Hepatocyte (in vitro differentiated cells): ENCODE results near the gene PRPF6. TPM values are rescaled to one million over a fixed set of nuclear protein-coding genes. Genes with fewer than 3 reads are reported as not detected.

ENCODE experiments used
- DNase-seq: peaks from one replicate; pipeline ENCODE4 v3.0.0-alpha.2; 2016; ENCODE audit warnings: low spot score
- H2AFZ ChIP-seq: fragments of 200-600 bp; sonication (generic); 2 replicates; pipeline ENCODE4 v1.6.0; 2016; ENCODE audit warnings: antibody characterized with exemption, mild to moderate bottlenecking
- H3K27ac ChIP-seq: fragments of 200-600 bp; sonication (generic); 2 replicates; pipeline ENCODE4 v1.5.1; 2016; ENCODE audit warnings: mild to moderate bottlenecking
- H3K27me3 ChIP-seq: fragments of 200-600 bp; sonication (generic); 2 replicates; pipeline ENCODE4 v1.6.1; 2016
- H3K36me3 ChIP-seq: fragments of 200-600 bp; sonication (generic); replicated peaks from 2 replicates; pipeline ENCODE4 v1.5.1; 2016; ENCODE audit warnings: low read depth; ENCODE audit not compliant: insufficient read depth
- H3K4me1 ChIP-seq: fragments of 200-600 bp; sonication (generic); 2 replicates; pipeline ENCODE4 v1.5.1; 2016; ENCODE audit warnings: mild to moderate bottlenecking, moderate library complexity; ENCODE audit not compliant: insufficient read depth
- H3K4me2 ChIP-seq: fragments of 200-600 bp; sonication (generic); 2 replicates; pipeline ENCODE4 v1.6.0; 2016
- H3K4me3 ChIP-seq: fragments of 200-600 bp; sonication (generic); 2 replicates; pipeline ENCODE4 v1.5.1; 2016; ENCODE audit warnings: mild to moderate bottlenecking
- H3K79me2 ChIP-seq: fragments of 200-600 bp; sonication (generic); 2 replicates; pipeline ENCODE4 v1.6.0; 2017; ENCODE audit warnings: mild to moderate bottlenecking
- H3K9me2 ChIP-seq: fragments of 200-600 bp; sonication (generic); replicated peaks from 2 replicates; pipeline ENCODE4 v1.6.0; 2017; ENCODE audit warnings: mild to moderate bottlenecking; ENCODE audit not compliant: insufficient read depth
- H3K9me3 ChIP-seq: fragments of 200-600 bp; sonication (generic); 2 replicates; pipeline ENCODE4 v1.5.1; 2016; ENCODE audit warnings: low read depth, mild to moderate bottlenecking
- H4K20me1 ChIP-seq: fragments of 200-600 bp; sonication (generic); 2 replicates; pipeline ENCODE4 v1.6.0; 2016; ENCODE audit warnings: mild to moderate bottlenecking; ENCODE audit not compliant: insufficient read depth, poor library complexity, severe bottlenecking
- EZH2 ChIP-seq: fragments of 200-600 bp; sonication (generic); IDR thresholded peaks from 2 replicates; pipeline ENCODE4 v1.6.1; 2016; ENCODE audit warnings: antibody characterized with exemption, mild to moderate bottlenecking, borderline replicate concordance
- EZH2phosphoT487 ChIP-seq: fragments of 200-600 bp; sonication (generic); IDR thresholded peaks from one replicate; pipeline ENCODE4 v1.6.1; 2018; ENCODE audit warnings: antibody characterized with exemption, mild to moderate bottlenecking, low read depth, moderate library complexity; ENCODE audit not compliant: unreplicated experiment, severe bottlenecking
- WGBS: methylation state at CpG from one replicate; pipeline ENCODE4 v1.1.6; 2016; ENCODE audit warnings: low lambda C conversion rate; ENCODE audit errors: missing lambda C conversion rate; 5-methylcytosine and 5-hydroxymethylcytosine counted together
- polyA plus RNA-seq: library from polyadenylated mRNA; unstranded; fragments of >200 nt; fragmentation: Nextera tagmentation; extraction: Ambion mirVana; gene quantifications from 2 replicates; pipeline ENCODE4 v1.2.1, GENCODE V29; 2016
- total RNA-seq: library from RNA; depleted of rRNA; stranded (reverse); fragments of >200 nt; gene quantifications from 2 replicates; pipeline ENCODE4 v1.2.3, GENCODE V29; 2014
- TF ChIP-seq, protein P1 (sequence below): fragments of 200-600 bp; sonication (generic); IDR thresholded peaks from 2 replicates; pipeline ENCODE4 v1.5.1; 2016; ENCODE audit warnings: antibody characterized with exemption, mild to moderate bottlenecking; ENCODE audit not compliant: poor library complexity

Gene PRPF6
- total and polyA plus RNA-seq, 2 experiments from 2014 or later = 37.3 to 41.3 TPM

- no peak overlapping the region for H3K4me3 ChIP-seq
- H3K4me2 ChIP-seq = no peak overlapping the region
- H3K9me2 ChIP-seq = no peaks in the 10 kb centered on the region
- H3K9me3 ChIP-seq = no peaks in the 10 kb centered on the region
- no peaks in the 10 kb centered on the region for H3K79me2 ChIP-seq
- no peak for DNase-seq
- peaks cover 25% of the 10 kb centered on the region for H3K4me1 ChIP-seq
- no peak overlapping the region for H3K27ac ChIP-seq
- WGBS = 77% methylated on average over 11 of the region's 11 CpGs
- no peaks in the 10 kb centered on the region for H3K36me3 ChIP-seq
- peaks cover 61% of the 10 kb centered on the region for H3K27me3 ChIP-seq
- no peaks in the 10 kb centered on the region for H4K20me1 ChIP-seq
- no peak for TF ChIP-seq EZH2phosphoT487
- TF ChIP-seq, protein P1, sequence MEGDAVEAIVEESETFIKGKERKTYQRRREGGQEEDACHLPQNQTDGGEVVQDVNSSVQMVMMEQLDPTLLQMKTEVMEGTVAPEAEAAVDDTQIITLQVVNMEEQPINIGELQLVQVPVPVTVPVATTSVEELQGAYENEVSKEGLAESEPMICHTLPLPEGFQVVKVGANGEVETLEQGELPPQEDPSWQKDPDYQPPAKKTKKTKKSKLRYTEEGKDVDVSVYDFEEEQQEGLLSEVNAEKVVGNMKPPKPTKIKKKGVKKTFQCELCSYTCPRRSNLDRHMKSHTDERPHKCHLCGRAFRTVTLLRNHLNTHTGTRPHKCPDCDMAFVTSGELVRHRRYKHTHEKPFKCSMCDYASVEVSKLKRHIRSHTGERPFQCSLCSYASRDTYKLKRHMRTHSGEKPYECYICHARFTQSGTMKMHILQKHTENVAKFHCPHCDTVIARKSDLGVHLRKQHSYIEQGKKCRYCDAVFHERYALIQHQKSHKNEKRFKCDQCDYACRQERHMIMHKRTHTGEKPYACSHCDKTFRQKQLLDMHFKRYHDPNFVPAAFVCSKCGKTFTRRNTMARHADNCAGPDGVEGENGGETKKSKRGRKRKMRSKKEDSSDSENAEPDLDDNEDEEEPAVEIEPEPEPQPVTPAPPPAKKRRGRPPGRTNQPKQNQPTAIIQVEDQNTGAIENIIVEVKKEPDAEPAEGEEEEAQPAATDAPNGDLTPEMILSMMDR = no peak
- no peak overlapping the region for H2AFZ ChIP-seq
Observed at GRCh38 chr20:64045346-64046011, 64.5 kb downstream of the PRPF6 start.

GRCh38 chr20:64047046-64047389, 66.1 kb downstream of the PRPF6 start:
- 87% methylated on average over 6 of the region's 8 CpGs for WGBS
- Histone ChIP-seq H4K20me1 (no peaks in the 10 kb centered on the region), H3K27ac (no peak overlapping the region), H3K9me2 (no peaks in the 10 kb centered on the region), H2AFZ (no peak overlapping the region), H3K9me3 (no peaks in the 10 kb centered on the region), H3K27me3 (peaks cover 54% of the 10 kb centered on the region), H3K36me3 (no peaks in the 10 kb centered on the region), H3K4me3 (no peak overlapping the region), H3K79me2 (no peaks in the 10 kb centered on the region), H3K4me1 (peaks cover 16% of the 10 kb centered on the region), H3K4me2 (no peak overlapping the region)
- no peak for DNase-seq
- TF ChIP-seq EZH2phosphoT487 (no peak), EZH2 (no peak)
- TF ChIP-seq, protein P1 = no peak

GRCh38 chr20:64047968-64048401, 67.1 kb downstream of the PRPF6 start:
- no peak for DNase-seq
- peaks cover 11% of the 10 kb centered on the region for H3K4me1 ChIP-seq
- H3K36me3 ChIP-seq = no peaks in the 10 kb centered on the region
- H3K9me3 ChIP-seq = no peaks in the 10 kb centered on the region
- H3K27me3 ChIP-seq = peaks cover 50% of the 10 kb centered on the region
- H3K79me2 ChIP-seq = no peaks in the 10 kb centered on the region
- no peak overlapping the region for H2AFZ ChIP-seq
- H4K20me1 ChIP-seq = no peaks in the 10 kb centered on the region
- 10% methylated on average over 48 of the region's 49 CpGs for WGBS
- no peaks in the 10 kb centered on the region for H3K9me2 ChIP-seq
- no peak overlapping the region for H3K4me3 ChIP-seq
- no peak overlapping the region for H3K27ac ChIP-seq
- H3K4me2 ChIP-seq = peak overlapping the region; percentile 77
- peak; percentile 84 for TF ChIP-seq EZH2
- TF ChIP-seq, protein P1 = no peak
